ENCODE measurements around the gene HOXA10.

- no peak for TF ChIP-seq POLR2AphosphoS5 (IDR thresholded peaks at IDR 0.05; ENCODE audit: low read depth, low read length)
- TF ChIP-seq RAD21 (IDR thresholded peaks at IDR 0.05; ENCODE audit: low read depth) = no peak
- TF ChIP-seq EZH2 (IDR thresholded peaks at IDR 0.05) = no peak
- TF ChIP-seq POLR2A (IDR thresholded peaks at IDR 0.05; ENCODE audit: borderline replicate concordance, extremely low read depth, insufficient read depth, insufficient read length) = no peak
- TF ChIP-seq CEBPB (IDR thresholded peaks at IDR 0.05; ENCODE audit: low read depth) = no peak
- TF ChIP-seq, protein P1, sequence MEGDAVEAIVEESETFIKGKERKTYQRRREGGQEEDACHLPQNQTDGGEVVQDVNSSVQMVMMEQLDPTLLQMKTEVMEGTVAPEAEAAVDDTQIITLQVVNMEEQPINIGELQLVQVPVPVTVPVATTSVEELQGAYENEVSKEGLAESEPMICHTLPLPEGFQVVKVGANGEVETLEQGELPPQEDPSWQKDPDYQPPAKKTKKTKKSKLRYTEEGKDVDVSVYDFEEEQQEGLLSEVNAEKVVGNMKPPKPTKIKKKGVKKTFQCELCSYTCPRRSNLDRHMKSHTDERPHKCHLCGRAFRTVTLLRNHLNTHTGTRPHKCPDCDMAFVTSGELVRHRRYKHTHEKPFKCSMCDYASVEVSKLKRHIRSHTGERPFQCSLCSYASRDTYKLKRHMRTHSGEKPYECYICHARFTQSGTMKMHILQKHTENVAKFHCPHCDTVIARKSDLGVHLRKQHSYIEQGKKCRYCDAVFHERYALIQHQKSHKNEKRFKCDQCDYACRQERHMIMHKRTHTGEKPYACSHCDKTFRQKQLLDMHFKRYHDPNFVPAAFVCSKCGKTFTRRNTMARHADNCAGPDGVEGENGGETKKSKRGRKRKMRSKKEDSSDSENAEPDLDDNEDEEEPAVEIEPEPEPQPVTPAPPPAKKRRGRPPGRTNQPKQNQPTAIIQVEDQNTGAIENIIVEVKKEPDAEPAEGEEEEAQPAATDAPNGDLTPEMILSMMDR (IDR thresholded peaks at IDR 0.05 in 2 of 3, conservative IDR thresholded peaks at IDR 0.05 in 1 of 3; ENCODE audit: borderline replicate concordance in 1 of 3, insufficient read depth in 1 of 3, low read depth in 2 of 3, low read length in 2 of 3) = no peak
- no peak for TF ChIP-seq EZH2phosphoT487 (IDR thresholded peaks at IDR 0.05; ENCODE audit: borderline replicate concordance)
- no peak for TF ChIP-seq SIN3A (IDR thresholded peaks at IDR 0.05; ENCODE audit: low read depth)
- TF ChIP-seq EGR1 (IDR thresholded peaks at IDR 0.05; ENCODE audit: low read depth) = no peak
- no peak for TF ChIP-seq SRF (IDR thresholded peaks at IDR 0.05; ENCODE audit: low read depth)
- TF ChIP-seq REST (IDR thresholded peaks at IDR 0.05; ENCODE audit: low read depth) = no peak
Observed at GRCh38 chr7:27205325-27206280, 31.5 kb upstream of the HOXA10 start.
